ENCODE results near the gene TAL2.

The TAL2 gene

DNA sequence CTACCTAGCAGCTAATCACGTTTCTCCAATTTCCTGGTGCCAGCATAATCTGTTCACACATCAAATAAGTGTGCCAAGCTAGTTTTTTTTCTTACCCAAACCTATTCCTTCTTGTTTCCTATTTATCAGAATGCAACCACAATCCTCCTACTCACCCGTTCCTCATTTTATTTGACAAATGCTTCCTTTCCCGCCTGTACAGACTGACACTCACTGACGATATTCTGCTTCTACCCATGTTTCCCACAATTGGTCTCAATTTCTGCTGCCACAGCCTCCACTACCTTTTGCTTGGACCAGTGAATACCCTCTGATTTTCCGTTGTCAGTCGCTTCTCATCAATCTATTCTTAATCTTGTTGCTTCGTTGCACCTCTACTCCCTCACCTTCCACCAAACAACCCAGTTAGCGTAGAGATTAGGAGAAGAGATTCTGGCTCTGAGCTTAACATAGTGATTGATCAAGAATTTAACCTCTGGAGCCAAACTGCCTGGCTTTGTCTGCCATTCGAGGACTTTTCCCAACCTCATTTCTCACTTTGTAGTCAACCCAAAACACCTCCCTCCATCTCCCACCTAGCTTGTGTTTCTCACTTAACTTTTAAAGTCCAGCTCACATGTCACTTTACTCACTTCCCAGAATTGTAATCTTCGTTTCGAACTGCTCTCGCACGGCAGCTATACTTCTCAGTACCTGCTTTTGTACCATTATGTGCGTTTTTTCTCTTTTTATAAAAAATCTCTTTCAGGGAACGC is 31.4 kb downstream of the TAL2 start:
- peak overlapping the region; percentile 77 for H3K4me3 ChIP-seq (ENCODE audit: low read depth, low read length)
- CTCF ChIA-PET = interaction anchor here (0.9 to 1.2 kb wide), 2 partner anchors 25 to 56 kb away, joined by 3 read pairs; no protein-coding TSS in a partner anchor
- no peak for DNase-seq (ENCODE audit: low read depth, low spot score)

DNA sequence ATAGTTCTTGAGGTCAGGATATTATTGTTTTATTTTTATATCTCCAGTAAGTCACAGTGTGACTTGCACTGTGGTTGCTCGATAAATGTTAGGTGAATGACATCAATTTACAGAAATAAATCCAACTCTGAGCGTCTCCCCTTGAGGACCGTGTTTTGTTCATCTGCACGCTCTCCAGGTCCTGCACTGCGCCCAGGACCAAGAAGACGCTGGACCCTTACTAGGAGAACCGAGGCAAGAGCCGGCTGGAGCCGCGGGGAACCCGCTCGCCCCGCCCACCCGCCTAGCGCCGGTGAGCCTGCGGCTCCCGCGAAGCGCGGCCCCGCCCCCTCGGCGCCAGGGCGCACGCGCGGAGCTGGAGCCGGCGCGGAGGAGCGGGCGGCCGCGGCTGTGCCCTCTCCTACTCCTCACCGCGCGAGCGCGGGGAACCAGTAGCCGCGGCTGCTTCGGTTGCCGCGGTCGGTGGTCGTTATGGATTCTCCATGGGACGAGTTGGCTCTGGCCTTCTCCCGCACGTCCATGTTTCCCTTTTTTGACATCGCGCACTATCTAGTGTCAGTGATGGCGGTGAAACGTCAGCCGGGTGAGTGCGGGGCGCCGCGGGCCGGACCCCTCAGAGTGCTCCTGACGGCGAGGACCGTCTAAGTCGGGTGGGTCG is 32.1 kb downstream of the TAL2 start, which contains the start of gene TMEM38B:
Gene TMEM38B (plus strand): TSS at position 352 of the 658 bp plus-strand sequence. CDS start 120 bp downstream, at position 472.
- no peak for DNase-seq (ENCODE audit: low read depth, low spot score)
- TF ChIP-seq, protein P1, sequence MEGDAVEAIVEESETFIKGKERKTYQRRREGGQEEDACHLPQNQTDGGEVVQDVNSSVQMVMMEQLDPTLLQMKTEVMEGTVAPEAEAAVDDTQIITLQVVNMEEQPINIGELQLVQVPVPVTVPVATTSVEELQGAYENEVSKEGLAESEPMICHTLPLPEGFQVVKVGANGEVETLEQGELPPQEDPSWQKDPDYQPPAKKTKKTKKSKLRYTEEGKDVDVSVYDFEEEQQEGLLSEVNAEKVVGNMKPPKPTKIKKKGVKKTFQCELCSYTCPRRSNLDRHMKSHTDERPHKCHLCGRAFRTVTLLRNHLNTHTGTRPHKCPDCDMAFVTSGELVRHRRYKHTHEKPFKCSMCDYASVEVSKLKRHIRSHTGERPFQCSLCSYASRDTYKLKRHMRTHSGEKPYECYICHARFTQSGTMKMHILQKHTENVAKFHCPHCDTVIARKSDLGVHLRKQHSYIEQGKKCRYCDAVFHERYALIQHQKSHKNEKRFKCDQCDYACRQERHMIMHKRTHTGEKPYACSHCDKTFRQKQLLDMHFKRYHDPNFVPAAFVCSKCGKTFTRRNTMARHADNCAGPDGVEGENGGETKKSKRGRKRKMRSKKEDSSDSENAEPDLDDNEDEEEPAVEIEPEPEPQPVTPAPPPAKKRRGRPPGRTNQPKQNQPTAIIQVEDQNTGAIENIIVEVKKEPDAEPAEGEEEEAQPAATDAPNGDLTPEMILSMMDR (IDR thresholded peaks at IDR 0.05; ENCODE audit: insufficient read depth, low read length, missing control alignments) = no peak
- POLR2A ChIA-PET = no interaction called here
- H3K4me3 ChIP-seq (ENCODE audit: low read depth, low read length) = peak within 1 kb of the TSS; percentile 77
- CTCF ChIA-PET = interaction anchor here (0.9 to 1.2 kb wide), 2 partner anchors 24 to 57 kb away, joined by 3 read pairs; no protein-coding TSS in a partner anchor

More for the DNA sequence above, 31.4 kb downstream of the TAL2 start:
- TF ChIP-seq, protein P1 (IDR thresholded peaks at IDR 0.05; ENCODE audit: insufficient read depth, low read length, missing control alignments) = no peak
- POLR2A ChIA-PET = interaction anchor here (1.0 kb wide), 1 partner anchor 12 kb away, joined by 3 read pairs; no protein-coding TSS in a partner anchor

DNA sequence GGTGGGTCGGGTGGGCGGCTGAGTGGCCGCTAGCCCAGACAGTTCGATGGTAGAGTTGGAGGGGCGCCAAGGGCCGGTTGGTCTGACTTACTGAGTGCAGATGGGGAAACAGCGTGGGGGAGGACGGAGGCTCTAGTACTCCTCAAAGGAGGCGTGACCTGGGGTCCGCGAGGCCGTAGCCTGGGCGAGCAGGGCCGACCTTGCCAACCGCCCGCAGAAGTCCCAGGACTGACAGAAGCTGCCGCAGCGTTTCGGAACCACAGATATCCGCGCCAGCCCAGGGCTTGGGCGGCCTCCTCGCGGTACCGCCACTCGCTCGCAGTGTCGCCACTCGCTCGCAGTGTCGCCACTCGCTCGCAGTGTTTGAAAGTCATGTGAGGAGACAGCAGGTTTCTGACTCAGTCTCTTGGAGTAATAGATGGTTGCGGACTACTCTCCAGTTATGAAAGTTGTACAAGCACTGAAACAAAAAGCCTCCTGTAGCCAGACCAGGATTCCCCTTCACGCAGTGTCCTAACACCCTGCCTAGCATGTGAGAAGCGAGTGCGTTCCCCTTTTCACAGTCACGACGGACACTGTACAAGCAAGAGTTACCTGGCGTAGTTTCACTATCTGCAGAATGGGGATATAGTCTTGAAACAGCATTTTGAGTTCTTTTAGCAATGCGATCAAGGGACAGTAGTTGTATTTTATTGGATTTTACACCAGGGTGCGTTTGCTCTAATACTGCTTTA is 32.8 kb downstream of the TAL2 start:
- POLR2A ChIA-PET = no interaction called here
- TF ChIP-seq, protein P1 (IDR thresholded peaks at IDR 0.05; ENCODE audit: insufficient read depth, low read length, missing control alignments) = no peak
- DNase-seq (ENCODE audit: low read depth, low spot score) = no peak
- CTCF ChIA-PET = no interaction called here
- H3K4me3 ChIP-seq (ENCODE audit: low read depth, low read length) = peak overlapping the region; percentile 77

DNA sequence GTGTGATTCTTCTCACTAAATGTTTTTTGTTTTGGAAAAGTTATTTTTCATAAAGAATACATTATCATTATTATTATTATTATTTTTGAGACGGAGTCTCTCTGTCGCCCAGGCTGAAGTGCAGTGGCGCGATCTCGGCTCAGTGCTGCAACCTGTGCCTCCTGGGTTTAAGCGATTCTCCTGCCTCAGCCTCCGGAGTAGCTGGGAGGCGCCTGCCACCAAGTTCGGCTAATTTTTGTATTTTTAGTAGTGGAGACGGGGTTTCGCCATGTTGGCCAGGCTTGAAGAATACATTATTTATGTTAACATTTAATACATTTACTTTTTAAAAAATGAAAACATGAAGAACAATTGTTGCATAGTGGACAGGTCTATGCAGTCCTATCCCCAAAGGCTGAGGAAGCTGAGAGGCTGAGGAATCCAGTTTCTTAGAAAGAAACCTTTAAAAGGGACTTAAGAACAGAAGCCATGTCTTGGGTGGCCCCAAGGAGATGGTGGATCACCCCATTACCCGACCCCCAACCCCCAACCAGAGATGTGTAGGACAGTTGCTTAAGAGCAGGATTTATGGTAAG is 34.0 kb downstream of the TAL2 start:
- DNase-seq (ENCODE audit: low read depth, low spot score) = no peak
- POLR2A ChIA-PET = no interaction called here
- H3K4me3 ChIP-seq (ENCODE audit: low read depth, low read length) = no peak overlapping the region
- CTCF ChIA-PET = no interaction called here
- TF ChIP-seq, protein P1 (IDR thresholded peaks at IDR 0.05; ENCODE audit: insufficient read depth, low read length, missing control alignments) = no peak

DNA sequence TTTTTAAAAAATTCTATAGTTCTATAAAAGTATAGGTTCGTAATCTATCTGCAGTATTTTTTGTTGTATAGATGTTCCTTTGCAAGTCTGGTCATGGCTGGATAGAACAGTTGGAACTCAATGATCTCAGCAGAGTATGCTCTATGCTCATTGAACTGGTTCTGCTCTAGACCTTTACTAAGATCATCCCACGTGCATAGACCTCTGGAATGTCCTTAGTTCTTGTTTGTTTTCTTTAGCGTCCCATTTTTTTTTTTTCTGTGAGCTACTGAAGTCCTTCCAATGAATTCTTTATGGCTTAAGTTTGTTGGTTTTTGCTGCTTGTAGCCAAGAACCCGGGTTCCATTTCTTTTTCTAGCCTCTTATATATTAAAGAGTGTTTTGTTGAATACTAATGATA is 35.6 kb downstream of the TAL2 start:
- ChIA-PET CTCF (interaction anchor here (1.1 kb wide), 1 partner anchor 89 kb away, joined by 3 read pairs; no protein-coding TSS in a partner anchor), POLR2A (no interaction called here)
- TF ChIP-seq, protein P1 (IDR thresholded peaks at IDR 0.05; ENCODE audit: insufficient read depth, low read length, missing control alignments) = no peak
- no peak for DNase-seq (ENCODE audit: low read depth, low spot score)
- H3K4me3 ChIP-seq (ENCODE audit: low read depth, low read length) = no peak overlapping the region

Measured in AG04449 (cell line).